ENCODE measurements around the gene TECPR2. TPM values are rescaled to one million over a fixed set of nuclear protein-coding genes. Genes with fewer than 3 reads are reported as not detected.
A peak's percentile ranks its signal among the peaks of the same experiment; 100 is the strongest.

The TECPR2 gene
- total and polyA plus RNA-seq, 5 experiments from 2014 or later: 3.3 to 11.8 (median 5.4) TPM

DNA sequence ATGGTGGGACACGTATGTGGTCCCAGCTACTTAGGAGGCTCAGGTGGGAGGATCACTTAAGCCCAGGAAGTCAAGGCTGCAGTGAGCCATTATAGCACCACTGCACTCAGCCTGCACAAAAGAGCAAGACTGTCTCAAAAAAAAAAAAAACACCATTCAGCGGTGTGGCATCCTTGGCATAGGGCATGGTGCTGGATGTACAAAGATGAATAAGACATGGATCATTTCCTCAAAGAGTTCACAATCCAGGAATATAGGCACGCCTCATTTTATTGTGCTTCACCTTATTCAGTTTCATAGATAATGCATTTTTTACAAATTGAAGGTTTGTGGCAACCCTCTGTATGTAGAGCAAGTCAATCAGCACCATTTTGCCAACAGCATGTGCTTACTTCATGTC lies 6.5 kb upstream of the TECPR2 start:
- DNase-seq: no peak
- H3K9me3 Mint-ChIP-seq: no peaks in the 10 kb centered on the region
- no peaks in the 10 kb centered on the region for H3K27me3 Mint-ChIP-seq
- H3K4me3 Mint-ChIP-seq: no peak overlapping the region
- peaks cover 15 to 37% (median 17%) of the 10 kb centered on the region in 4 donors for H3K4me1 Mint-ChIP-seq
- no peak for ATAC-seq
- no peak overlapping the region for H3K27ac Mint-ChIP-seq
- POLR2A ChIA-PET: interaction anchor here (1.5 kb wide), 1 partner anchor 39 kb away, joined by 3 read pairs; no protein-coding TSS in a partner anchor
- H3K36me3 Mint-ChIP-seq: peaks cover 0 to 81% (median 26%) of the 10 kb centered on the region in 3 donors

- DNase-seq (no peak), ATAC-seq (no peak)
- POLR2A ChIA-PET: no interaction called here
- Mint-ChIP-seq H3K4me1 (peaks cover 18 to 36% (median 25%) of the 10 kb centered on the region in 4 donors), H3K27ac (no peak overlapping the region), H3K9me3 (no peaks in the 10 kb centered on the region), H3K27me3 (no peaks in the 10 kb centered on the region), H3K4me3 (no peak overlapping the region), H3K36me3 (peaks cover 0 to 56% (median 18%) of the 10 kb centered on the region in 3 donors)
Observed at GRCh38 chr14:102359341-102359740, 3.4 kb upstream of the TECPR2 start.

DNA sequence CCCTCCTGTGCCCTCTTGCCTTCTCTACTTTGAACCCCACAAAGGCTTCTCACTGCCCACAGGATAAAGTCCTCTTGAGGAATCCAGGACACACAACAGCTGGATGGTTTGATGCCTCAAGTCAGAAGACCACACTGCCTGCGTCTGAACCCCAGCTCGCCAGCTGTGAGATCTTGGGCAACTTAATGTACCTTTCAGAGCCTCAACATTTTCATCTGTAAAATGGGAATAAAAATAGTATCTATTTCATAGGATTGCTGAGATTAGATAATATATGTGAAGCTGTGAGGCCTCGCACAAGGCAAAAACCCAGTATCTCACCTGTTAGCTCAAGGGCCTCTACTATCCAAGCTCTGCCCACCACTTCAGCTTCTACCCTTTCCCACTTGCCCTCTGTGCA lies 2.4 kb upstream of the TECPR2 start:
- Mint-ChIP-seq H3K36me3 (peaks cover 0 to 46% (median 10%) of the 10 kb centered on the region in 3 donors), H3K4me3 (peak overlapping the region in 3 of 10 donors; percentile 54 to 95 (median 63)), H3K4me1 (peaks cover 18 to 36% (median 25%) of the 10 kb centered on the region in 4 donors), H3K27me3 (no peaks in the 10 kb centered on the region), H3K27ac (peak overlapping the region in 5 of 10 donors; percentile 47 to 99 (median 82)), H3K9me3 (no peaks in the 10 kb centered on the region)
- ATAC-seq: no peak
- POLR2A ChIA-PET: no interaction called here
- DNase-seq: no peak

- H3K4me3 Mint-ChIP-seq: peak overlapping the region in 8 of 10 donors; percentile 90 to 98 (median 95)
- no peaks in the 10 kb centered on the region for H3K27me3 Mint-ChIP-seq
- DNase-seq (peak in 1 of 10 donors; percentile 4), ATAC-seq (peak; percentile 5 to 11)
- peak overlapping the region in 9 of 10 donors; percentile 90 to 99 (median 98) for H3K27ac Mint-ChIP-seq
- H3K9me3 Mint-ChIP-seq: no peaks in the 10 kb centered on the region
- peaks cover 20 to 35% (median 30%) of the 10 kb centered on the region in 4 donors for H3K4me1 Mint-ChIP-seq
- H3K36me3 Mint-ChIP-seq: peaks cover 0 to 29% (median 4%) of the 10 kb centered on the region in 3 donors
- POLR2A ChIA-PET: interaction anchor here (0.5 to 3.0 kb wide), 6 partner anchors 9 to 94 kb away, joined by 3 to 13 read pairs (median 5); partner anchors contain the start of gene ZNF839
Observed at GRCh38 chr14:102362084-102362483, 657 bp upstream of the TECPR2 start.

GRCh38 chr14:102363182-102363943 lies 622 bp downstream of the TECPR2 start:
- POLR2A ChIA-PET: interaction anchor here (0.9 to 3.0 kb wide), 3 partner anchors 12 to 46 kb away, joined by 3 to 13 read pairs (median 5); no protein-coding TSS in a partner anchor
- Mint-ChIP-seq H3K4me3 (no peak overlapping the region), H3K27me3 (no peaks in the 10 kb centered on the region), H3K4me1 (peaks cover 19 to 39% (median 36%) of the 10 kb centered on the region in 4 donors), H3K27ac (peak overlapping the region in 5 of 10 donors; percentile 64 to 95 (median 90)), H3K9me3 (no peaks in the 10 kb centered on the region), H3K36me3 (peaks cover 0 to 17% (median 0%) of the 10 kb centered on the region in 3 donors)
- ATAC-seq (peak; percentile 30 to 38), DNase-seq (peak in 7 of 10 donors; percentile 2 to 69 (median 28))

GRCh38 chr14:102370305-102370809 lies 7.6 kb downstream of the TECPR2 start:
- DNase-seq: no peak
- H3K9me3 Mint-ChIP-seq: no peaks in the 10 kb centered on the region
- H3K4me1 Mint-ChIP-seq: peaks cover 17 to 32% (median 22%) of the 10 kb centered on the region in 4 donors
- H3K27me3 Mint-ChIP-seq: no peaks in the 10 kb centered on the region
- no peak for ATAC-seq
- H3K36me3 Mint-ChIP-seq: peaks cover 0 to 7% (median 0%) of the 10 kb centered on the region in 3 donors
- POLR2A ChIA-PET: no interaction called here
- peak overlapping the region in 4 of 10 donors; percentile 41 to 79 (median 56) for H3K27ac Mint-ChIP-seq
- H3K4me3 Mint-ChIP-seq: peak overlapping the region in 1 of 10 donors; percentile 5

GRCh38 chr14:102371361-102371760 lies 8.6 kb downstream of the TECPR2 start:
- Mint-ChIP-seq H3K9me3 (no peaks in the 10 kb centered on the region), H3K36me3 (peaks cover 0 to 11% (median 0%) of the 10 kb centered on the region in 3 donors), H3K27me3 (no peaks in the 10 kb centered on the region), H3K27ac (no peak overlapping the region), H3K4me3 (no peak overlapping the region), H3K4me1 (peaks cover 21 to 34% (median 22%) of the 10 kb centered on the region in 4 donors)
- DNase-seq (no peak), ATAC-seq (no peak)
- POLR2A ChIA-PET: interaction anchor here (1.5 kb wide), 1 partner anchor 9 kb away, joined by 3 read pairs; the partner anchor contains the start of genes CINP and TECPR2

DNA sequence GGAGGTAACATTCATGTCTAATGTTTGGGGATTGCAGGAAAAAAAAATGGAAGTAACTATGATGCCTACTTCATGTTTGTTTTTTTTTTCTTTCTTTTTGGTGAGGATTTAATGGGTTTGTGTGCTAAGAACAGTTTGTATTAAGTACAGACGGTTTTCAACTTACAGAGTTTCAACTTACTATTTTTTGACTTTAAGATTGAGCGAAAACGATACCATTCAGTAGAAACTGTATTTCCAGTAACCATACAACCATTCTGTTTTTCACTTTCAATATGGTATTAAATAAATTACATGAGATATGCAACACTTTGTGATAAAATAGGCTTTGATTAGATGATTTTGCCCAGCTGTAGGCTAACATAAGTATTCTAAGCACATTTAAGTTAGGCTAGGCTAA lies 10.4 kb downstream of the TECPR2 start:
- no peaks in the 10 kb centered on the region for H3K9me3 Mint-ChIP-seq

DNA sequence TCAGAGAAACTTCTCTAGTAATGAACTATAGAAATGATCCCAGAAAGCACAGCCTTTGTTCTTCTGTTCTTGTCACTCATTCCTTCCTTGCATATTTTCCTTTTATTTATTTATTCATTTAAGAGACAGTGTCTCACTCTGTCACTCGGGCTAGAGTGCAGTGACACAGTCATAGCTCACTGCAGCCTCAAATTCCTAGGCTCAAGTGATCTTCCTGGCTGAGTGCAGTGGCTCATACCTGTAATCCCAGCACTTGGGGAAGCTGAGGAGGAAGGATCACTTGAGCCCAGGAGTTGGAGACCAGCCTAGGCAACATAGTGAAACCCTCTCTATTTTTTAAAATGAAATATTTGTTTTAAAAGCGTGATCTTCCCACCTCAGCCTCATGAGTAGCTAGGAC lies 11.5 kb downstream of the TECPR2 start:
- ATAC-seq (no peak), DNase-seq (no peak)
- H3K9me3 Mint-ChIP-seq: no peaks in the 10 kb centered on the region
- no peak overlapping the region for H3K4me3 Mint-ChIP-seq
- POLR2A ChIA-PET: no interaction called here
- H3K27me3 Mint-ChIP-seq: no peaks in the 10 kb centered on the region
- peaks cover 6 to 18% (median 12%) of the 10 kb centered on the region in 4 donors for H3K4me1 Mint-ChIP-seq
- H3K27ac Mint-ChIP-seq: no peak overlapping the region
- H3K36me3 Mint-ChIP-seq: peaks cover 0 to 35% (median 0%) of the 10 kb centered on the region in 3 donors

More for the DNA sequence above, 10.4 kb downstream of the TECPR2 start:
- no peak overlapping the region for H3K27ac Mint-ChIP-seq
- H3K4me3 Mint-ChIP-seq: no peak overlapping the region
- POLR2A ChIA-PET: no interaction called here
- no peaks in the 10 kb centered on the region for H3K27me3 Mint-ChIP-seq
- peaks cover 0 to 27% (median 0%) of the 10 kb centered on the region in 3 donors for H3K36me3 Mint-ChIP-seq
- DNase-seq: no peak
- no peak for ATAC-seq
- H3K4me1 Mint-ChIP-seq: peaks cover 12 to 23% (median 14%) of the 10 kb centered on the region in 4 donors

DNA sequence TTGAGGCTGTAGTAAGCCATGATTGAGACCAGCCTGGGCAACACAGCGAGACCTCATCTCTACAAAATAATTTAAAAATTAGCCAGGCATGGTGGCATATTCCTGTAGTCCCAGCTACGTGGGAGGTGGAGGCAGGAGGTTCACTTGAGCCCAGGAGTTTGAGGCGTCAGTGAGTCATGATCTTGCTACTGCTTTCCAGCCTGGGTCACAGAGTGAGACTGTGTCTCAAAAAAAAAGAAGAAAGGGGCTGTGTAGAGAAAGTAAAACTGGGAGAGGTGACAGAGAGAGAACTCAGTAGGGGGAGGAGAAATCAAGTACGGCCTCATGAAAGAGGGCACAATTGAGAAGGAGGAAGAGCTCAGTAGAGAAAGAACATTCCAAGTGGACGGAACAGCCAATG lies 12.4 kb downstream of the TECPR2 start:
- ATAC-seq (no peak), DNase-seq (no peak)
- H3K36me3 Mint-ChIP-seq: peaks cover 0 to 39% (median 0%) of the 10 kb centered on the region in 3 donors
- POLR2A ChIA-PET: interaction anchor here (0.9 kb wide), 1 partner anchor 13 kb away, joined by 3 read pairs; the partner anchor contains the start of genes CINP and TECPR2
- H3K4me3 Mint-ChIP-seq: no peak overlapping the region
- H3K27ac Mint-ChIP-seq: peak overlapping the region in 3 of 10 donors; percentile 43 to 57 (median 46)
- H3K27me3 Mint-ChIP-seq: no peaks in the 10 kb centered on the region
- peaks cover 6 to 17% (median 12%) of the 10 kb centered on the region in 4 donors for H3K4me1 Mint-ChIP-seq
- no peaks in the 10 kb centered on the region for H3K9me3 Mint-ChIP-seq

GRCh38 chr14:102377696-102378095 lies 15.0 kb downstream of the TECPR2 start:
- H3K36me3 Mint-ChIP-seq: peaks cover 0 to 48% (median 5%) of the 10 kb centered on the region in 3 donors
- no peak overlapping the region for H3K27ac Mint-ChIP-seq
- H3K9me3 Mint-ChIP-seq: no peaks in the 10 kb centered on the region
- ATAC-seq (no peak), DNase-seq (no peak)
- H3K4me3 Mint-ChIP-seq: no peak overlapping the region
- no peaks in the 10 kb centered on the region for H3K27me3 Mint-ChIP-seq
- H3K4me1 Mint-ChIP-seq: peaks cover 0 to 7% (median 4%) of the 10 kb centered on the region in 4 donors
- POLR2A ChIA-PET: no interaction called here

DNA sequence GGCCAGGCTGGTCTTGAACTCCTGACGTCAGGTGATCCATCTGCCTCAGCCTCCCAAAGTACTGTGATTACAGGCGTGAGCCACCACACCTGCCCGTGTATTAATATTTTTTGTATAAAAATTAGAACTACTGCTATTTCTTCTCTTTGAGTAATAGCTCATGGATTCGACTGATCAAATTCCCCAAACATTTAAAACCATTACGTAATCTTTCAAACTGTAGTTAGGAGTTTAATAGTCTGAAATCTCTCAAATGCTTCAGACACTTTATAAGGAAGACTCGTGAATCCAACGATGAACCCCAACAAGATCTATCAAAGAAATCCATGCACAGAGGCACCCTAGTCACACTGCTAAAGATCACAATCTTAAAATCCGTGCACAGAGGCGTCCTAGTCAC lies 16.1 kb downstream of the TECPR2 start:
- Mint-ChIP-seq H3K36me3 (peaks cover 0 to 49% (median 5%) of the 10 kb centered on the region in 3 donors), H3K4me3 (no peak overlapping the region), H3K27me3 (no peaks in the 10 kb centered on the region), H3K27ac (no peak overlapping the region), H3K4me1 (peaks cover 0 to 7% (median 4%) of the 10 kb centered on the region in 4 donors), H3K9me3 (no peaks in the 10 kb centered on the region)
- POLR2A ChIA-PET: no interaction called here
- DNase-seq (no peak), ATAC-seq (no peak)

DNA sequence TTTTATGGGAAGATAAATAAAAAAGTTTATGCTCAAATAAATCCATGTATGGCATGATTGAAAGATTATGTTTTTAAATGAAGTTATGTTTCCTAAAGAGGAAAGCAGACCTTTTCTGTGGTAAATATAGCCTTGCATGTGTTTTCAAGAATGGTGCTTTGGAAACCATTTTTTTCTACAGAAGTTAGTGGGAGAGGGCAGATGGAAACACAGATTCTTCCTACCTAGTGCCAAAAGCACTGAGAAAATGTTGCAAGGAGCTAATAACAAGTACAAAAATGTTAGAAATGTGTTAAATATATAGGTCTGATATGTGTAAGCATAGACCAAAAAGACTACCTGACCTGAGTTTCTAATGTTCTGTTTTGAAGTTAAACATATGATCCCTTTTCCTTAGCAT lies 24.3 kb downstream of the TECPR2 start:
- peaks cover 0 to 2% (median 0%) of the 10 kb centered on the region in 9 donors for H3K9me3 Mint-ChIP-seq
- H3K36me3 Mint-ChIP-seq: peaks cover 1 to 15% (median 12%) of the 10 kb centered on the region in 3 donors
- DNase-seq (no peak), ATAC-seq (no peak)
- POLR2A ChIA-PET: no interaction called here
- no peaks in the 10 kb centered on the region for H3K27me3 Mint-ChIP-seq
- H3K4me1 Mint-ChIP-seq: peaks cover 0 to 3% (median under 1%) of the 10 kb centered on the region in 4 donors
- no peak overlapping the region for H3K4me3 Mint-ChIP-seq
- no peak overlapping the region for H3K27ac Mint-ChIP-seq

Data from naive thymus-derived CD8-positive, alpha-beta T cell (primary cell).